SK-N-SH treated with all-trans-retinoic acid at 6 μM for 48 hours (cell line): Measurements from ENCODE around the gene CFAP20DC.

ENCODE experiments used
- ATAC-seq: fragments of 200-7000 bp; cut with Tn5 transposase; 3 replicates; pipeline ENCODE4 v1.9.1; 2020; ENCODE audit warnings: mild to moderate bottlenecking, moderate library complexity
- ARNTL ChIP-seq: fragments of 450-650 bp; formaldehyde crosslinking; IDR thresholded peaks from 2 replicates; pipeline ENCODE4 v1.5.0; 2020; ENCODE audit warnings: low read depth, mild to moderate bottlenecking, moderate library complexity, borderline replicate concordance
- BACH2 ChIP-seq: fragments of 250-450 bp; sonication (Bioruptor Pico); IDR thresholded peaks from 2 replicates; pipeline ENCODE4 v1.9.0; 2021; ENCODE audit warnings: mild to moderate bottlenecking, borderline replicate concordance
- CSDC2 ChIP-seq: fragments of 250-450 bp; sonication (Bioruptor Pico); IDR thresholded peaks from 2 replicates; pipeline ENCODE4 v1.5.0; 2020; ENCODE audit warnings: mild to moderate bottlenecking, moderate library complexity
- ESRRG ChIP-seq: fragments of 250-450 bp; sonication (Bioruptor Pico); IDR thresholded peaks from 2 replicates; pipeline ENCODE4 v1.6.1; 2021; ENCODE audit warnings: mild to moderate bottlenecking
- GLIS3 ChIP-seq: fragments of 250-450 bp; sonication (Bioruptor Pico); IDR thresholded peaks from 2 replicates; pipeline ENCODE4 v1.5.0; 2020; ENCODE audit warnings: mild to moderate bottlenecking, moderate library complexity
- ISL1 ChIP-seq: fragments of 250-450 bp; sonication (Bioruptor Pico); IDR thresholded peaks from 2 replicates; pipeline ENCODE4 v2.1.2; 2022; ENCODE audit warnings: mild to moderate bottlenecking, moderate library complexity
- OSR1 ChIP-seq: fragments of 250-450 bp; sonication (Bioruptor Pico); IDR thresholded peaks from 2 replicates; pipeline ENCODE4 v1.8.0; 2022; ENCODE audit warnings: moderate library complexity, mild to moderate bottlenecking, inconsistent platforms
- PPARA ChIP-seq: fragments of 250-450 bp; sonication (Bioruptor Pico); IDR thresholded peaks from 2 replicates; pipeline ENCODE4 v1.5.0; 2020; ENCODE audit warnings: mild to moderate bottlenecking, borderline replicate concordance
- RARB ChIP-seq: fragments of 250-450 bp; sonication (Bioruptor Pico); IDR thresholded peaks from 2 replicates; pipeline ENCODE4 v1.8.0; 2021; ENCODE audit warnings: mild to moderate bottlenecking, moderate library complexity
- SNAI2 ChIP-seq: fragments of 250-450 bp; sonication (Bioruptor Pico); IDR thresholded peaks from 2 replicates; pipeline ENCODE4 v1.5.0; 2020; ENCODE audit warnings: mild to moderate bottlenecking, moderate library complexity
- TOX ChIP-seq: fragments of 250-450 bp; sonication (Bioruptor Pico); IDR thresholded peaks from 2 replicates; pipeline ENCODE4 v1.8.0; 2021; ENCODE audit warnings: mild to moderate bottlenecking, moderate library complexity, borderline replicate concordance
- ZC3H10 ChIP-seq: fragments of 250-450 bp; sonication (Bioruptor Pico); IDR thresholded peaks from 2 replicates; pipeline ENCODE4 v1.5.1; 2021; ENCODE audit warnings: mild to moderate bottlenecking, moderate library complexity
- ZFP3 ChIP-seq: fragments of 250-450 bp; sonication (Bioruptor Pico); IDR thresholded peaks from 2 replicates; pipeline ENCODE4 v1.5.0; 2020; ENCODE audit warnings: mild to moderate bottlenecking, moderate library complexity
- ZFP30 ChIP-seq: fragments of 450-650 bp; formaldehyde crosslinking; IDR thresholded peaks from 2 replicates; pipeline ENCODE4 v1.5.0; 2022; ENCODE audit warnings: mild to moderate bottlenecking, moderate library complexity
- ZNF565 ChIP-seq: fragments of 450-650 bp; formaldehyde crosslinking; conservative IDR thresholded peaks from 2 replicates; pipeline ENCODE4 v1.5.0; 2020; ENCODE audit warnings: low read depth, mild to moderate bottlenecking, moderate library complexity
- ZNF70 ChIP-seq: fragments of 450-650 bp; formaldehyde crosslinking; IDR thresholded peaks from 2 replicates; pipeline ENCODE4 v1.5.0; 2020; ENCODE audit warnings: mild to moderate bottlenecking, moderate library complexity
- ZNF8 ChIP-seq: fragments of 450-650 bp; formaldehyde crosslinking; IDR thresholded peaks from 2 replicates; pipeline ENCODE4 v1.5.0; 2020; ENCODE audit warnings: mild to moderate bottlenecking, moderate library complexity
- TF ChIP-seq, protein P1 (sequence below): fragments of 250-450 bp; sonication (Bioruptor Pico); IDR thresholded peaks from 2 replicates; pipeline ENCODE4 v1.5.1; 2020; ENCODE audit warnings: low read depth, mild to moderate bottlenecking, moderate library complexity
- TF ChIP-seq, protein P2 (sequence below): fragments of 250-450 bp; sonication (Bioruptor Pico); IDR thresholded peaks from 2 replicates; pipeline ENCODE4 v1.5.1; 2021; ENCODE audit warnings: mild to moderate bottlenecking, moderate library complexity
- TF ChIP-seq, protein P3 (sequence below): fragments of 250-450 bp; sonication (Bioruptor Pico); IDR thresholded peaks from 2 replicates; pipeline ENCODE4 v1.8.0; 2020; ENCODE audit warnings: mild to moderate bottlenecking, moderate library complexity, borderline replicate concordance
- TF ChIP-seq, protein P4 (sequence below): fragments of 250-450 bp; sonication (Bioruptor Pico); IDR thresholded peaks from 2 replicates; pipeline ENCODE4 v1.8.0; 2021; ENCODE audit warnings: low read depth, mild to moderate bottlenecking, moderate library complexity, borderline replicate concordance
- TF ChIP-seq, protein P5 (sequence below): fragments of 250-450 bp; sonication (Bioruptor Pico); IDR thresholded peaks from 2 replicates; pipeline ENCODE4 v1.5.0; 2020; ENCODE audit warnings: mild to moderate bottlenecking, moderate library complexity

CFAP20DC gene

DNA sequence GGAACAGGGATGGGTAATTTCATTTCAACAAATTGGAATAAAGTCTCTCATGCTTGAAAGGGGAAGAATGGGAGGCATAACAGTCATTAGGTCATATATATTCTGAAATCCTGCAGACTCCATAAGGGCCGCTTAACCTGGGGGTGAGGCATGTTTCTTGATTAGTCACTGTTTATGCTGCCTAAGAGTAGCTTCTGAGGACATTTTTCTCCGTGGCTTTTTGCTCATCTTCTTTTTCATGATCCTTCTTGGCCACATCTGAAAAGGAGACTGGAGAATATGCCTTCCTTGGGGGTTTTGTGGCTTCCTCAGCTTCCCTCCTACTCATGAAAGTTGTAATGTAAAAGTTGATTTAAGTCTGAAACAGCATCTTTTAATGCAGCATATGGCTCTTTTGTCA is 20.0 kb upstream of the CFAP20DC start:
- no peak for ATAC-seq
- TF ChIP-seq CSDC2 (CRISPR knock-in tag) (no peak), ZFP30 (CRISPR knock-in tag) (no peak), GLIS3 (CRISPR knock-in tag) (no peak), ESRRG (CRISPR knock-in tag) (no peak), ARNTL (CRISPR knock-in tag) (no peak), SNAI2 (CRISPR knock-in tag) (no peak), ISL1 (CRISPR knock-in tag) (no peak), ZNF70 (no peak), OSR1 (CRISPR knock-in tag) (no peak), ZC3H10 (CRISPR knock-in tag) (no peak), ZNF8 (CRISPR knock-in tag) (no peak), ZFP3 (CRISPR knock-in tag) (no peak), RARB (CRISPR knock-in tag) (no peak), BACH2 (no peak), PPARA (no peak)
- TF ChIP-seq, protein P1, sequence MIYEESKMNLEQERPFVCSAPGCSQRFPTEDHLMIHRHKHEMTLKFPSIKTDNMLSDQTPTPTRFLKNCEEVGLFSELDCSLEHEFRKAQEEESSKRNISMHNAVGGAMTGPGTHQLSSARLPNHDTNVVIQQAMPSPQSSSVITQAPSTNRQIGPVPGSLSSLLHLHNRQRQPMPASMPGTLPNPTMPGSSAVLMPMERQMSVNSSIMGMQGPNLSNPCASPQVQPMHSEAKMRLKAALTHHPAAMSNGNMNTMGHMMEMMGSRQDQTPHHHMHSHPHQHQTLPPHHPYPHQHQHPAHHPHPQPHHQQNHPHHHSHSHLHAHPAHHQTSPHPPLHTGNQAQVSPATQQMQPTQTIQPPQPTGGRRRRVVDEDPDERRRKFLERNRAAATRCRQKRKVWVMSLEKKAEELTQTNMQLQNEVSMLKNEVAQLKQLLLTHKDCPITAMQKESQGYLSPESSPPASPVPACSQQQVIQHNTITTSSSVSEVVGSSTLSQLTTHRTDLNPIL (CRISPR knock-in tag) = no peak
- TF ChIP-seq, protein P2, sequence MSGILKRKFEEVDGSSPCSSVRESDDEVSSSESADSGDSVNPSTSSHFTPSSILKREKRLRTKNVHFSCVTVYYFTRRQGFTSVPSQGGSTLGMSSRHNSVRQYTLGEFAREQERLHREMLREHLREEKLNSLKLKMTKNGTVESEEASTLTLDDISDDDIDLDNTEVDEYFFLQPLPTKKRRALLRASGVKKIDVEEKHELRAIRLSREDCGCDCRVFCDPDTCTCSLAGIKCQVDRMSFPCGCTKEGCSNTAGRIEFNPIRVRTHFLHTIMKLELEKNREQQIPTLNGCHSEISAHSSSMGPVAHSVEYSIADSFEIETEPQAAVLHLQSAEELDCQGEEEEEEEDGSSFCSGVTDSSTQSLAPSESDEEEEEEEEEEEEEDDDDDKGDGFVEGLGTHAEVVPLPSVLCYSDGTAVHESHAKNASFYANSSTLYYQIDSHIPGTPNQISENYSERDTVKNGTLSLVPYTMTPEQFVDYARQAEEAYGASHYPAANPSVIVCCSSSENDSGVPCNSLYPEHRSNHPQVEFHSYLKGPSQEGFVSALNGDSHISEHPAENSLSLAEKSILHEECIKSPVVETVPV = no peak
- TF ChIP-seq, protein P3, sequence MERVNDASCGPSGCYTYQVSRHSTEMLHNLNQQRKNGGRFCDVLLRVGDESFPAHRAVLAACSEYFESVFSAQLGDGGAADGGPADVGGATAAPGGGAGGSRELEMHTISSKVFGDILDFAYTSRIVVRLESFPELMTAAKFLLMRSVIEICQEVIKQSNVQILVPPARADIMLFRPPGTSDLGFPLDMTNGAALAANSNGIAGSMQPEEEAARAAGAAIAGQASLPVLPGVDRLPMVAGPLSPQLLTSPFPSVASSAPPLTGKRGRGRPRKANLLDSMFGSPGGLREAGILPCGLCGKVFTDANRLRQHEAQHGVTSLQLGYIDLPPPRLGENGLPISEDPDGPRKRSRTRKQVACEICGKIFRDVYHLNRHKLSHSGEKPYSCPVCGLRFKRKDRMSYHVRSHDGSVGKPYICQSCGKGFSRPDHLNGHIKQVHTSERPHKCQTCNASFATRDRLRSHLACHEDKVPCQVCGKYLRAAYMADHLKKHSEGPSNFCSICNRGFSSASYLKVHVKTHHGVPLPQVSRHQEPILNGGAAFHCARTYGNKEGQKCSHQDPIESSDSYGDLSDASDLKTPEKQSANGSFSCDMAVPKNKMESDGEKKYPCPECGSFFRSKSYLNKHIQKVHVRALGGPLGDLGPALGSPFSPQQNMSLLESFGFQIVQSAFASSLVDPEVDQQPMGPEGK (CRISPR knock-in tag) = no peak
- TF ChIP-seq, protein P4, sequence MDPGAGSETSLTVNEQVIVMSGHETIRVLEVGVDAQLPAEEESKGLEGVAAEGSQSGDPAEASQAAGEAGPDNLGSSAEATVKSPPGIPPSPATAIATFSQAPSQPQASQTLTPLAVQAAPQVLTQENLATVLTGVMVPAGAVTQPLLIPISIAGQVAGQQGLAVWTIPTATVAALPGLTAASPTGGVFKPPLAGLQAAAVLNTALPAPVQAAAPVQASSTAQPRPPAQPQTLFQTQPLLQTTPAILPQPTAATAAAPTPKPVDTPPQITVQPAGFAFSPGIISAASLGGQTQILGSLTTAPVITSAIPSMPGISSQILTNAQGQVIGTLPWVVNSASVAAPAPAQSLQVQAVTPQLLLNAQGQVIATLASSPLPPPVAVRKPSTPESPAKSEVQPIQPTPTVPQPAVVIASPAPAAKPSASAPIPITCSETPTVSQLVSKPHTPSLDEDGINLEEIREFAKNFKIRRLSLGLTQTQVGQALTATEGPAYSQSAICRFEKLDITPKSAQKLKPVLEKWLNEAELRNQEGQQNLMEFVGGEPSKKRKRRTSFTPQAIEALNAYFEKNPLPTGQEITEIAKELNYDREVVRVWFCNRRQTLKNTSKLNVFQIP (CRISPR knock-in tag) = no peak
- TF ChIP-seq, protein P5, sequence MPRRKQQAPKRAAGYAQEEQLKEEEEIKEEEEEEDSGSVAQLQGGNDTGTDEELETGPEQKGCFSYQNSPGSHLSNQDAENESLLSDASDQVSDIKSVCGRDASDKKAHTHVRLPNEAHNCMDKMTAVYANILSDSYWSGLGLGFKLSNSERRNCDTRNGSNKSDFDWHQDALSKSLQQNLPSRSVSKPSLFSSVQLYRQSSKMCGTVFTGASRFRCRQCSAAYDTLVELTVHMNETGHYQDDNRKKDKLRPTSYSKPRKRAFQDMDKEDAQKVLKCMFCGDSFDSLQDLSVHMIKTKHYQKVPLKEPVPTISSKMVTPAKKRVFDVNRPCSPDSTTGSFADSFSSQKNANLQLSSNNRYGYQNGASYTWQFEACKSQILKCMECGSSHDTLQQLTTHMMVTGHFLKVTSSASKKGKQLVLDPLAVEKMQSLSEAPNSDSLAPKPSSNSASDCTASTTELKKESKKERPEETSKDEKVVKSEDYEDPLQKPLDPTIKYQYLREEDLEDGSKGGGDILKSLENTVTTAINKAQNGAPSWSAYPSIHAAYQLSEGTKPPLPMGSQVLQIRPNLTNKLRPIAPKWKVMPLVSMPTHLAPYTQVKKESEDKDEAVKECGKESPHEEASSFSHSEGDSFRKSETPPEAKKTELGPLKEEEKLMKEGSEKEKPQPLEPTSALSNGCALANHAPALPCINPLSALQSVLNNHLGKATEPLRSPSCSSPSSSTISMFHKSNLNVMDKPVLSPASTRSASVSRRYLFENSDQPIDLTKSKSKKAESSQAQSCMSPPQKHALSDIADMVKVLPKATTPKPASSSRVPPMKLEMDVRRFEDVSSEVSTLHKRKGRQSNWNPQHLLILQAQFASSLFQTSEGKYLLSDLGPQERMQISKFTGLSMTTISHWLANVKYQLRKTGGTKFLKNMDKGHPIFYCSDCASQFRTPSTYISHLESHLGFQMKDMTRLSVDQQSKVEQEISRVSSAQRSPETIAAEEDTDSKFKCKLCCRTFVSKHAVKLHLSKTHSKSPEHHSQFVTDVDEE (CRISPR knock-in tag) = no peak

DNA sequence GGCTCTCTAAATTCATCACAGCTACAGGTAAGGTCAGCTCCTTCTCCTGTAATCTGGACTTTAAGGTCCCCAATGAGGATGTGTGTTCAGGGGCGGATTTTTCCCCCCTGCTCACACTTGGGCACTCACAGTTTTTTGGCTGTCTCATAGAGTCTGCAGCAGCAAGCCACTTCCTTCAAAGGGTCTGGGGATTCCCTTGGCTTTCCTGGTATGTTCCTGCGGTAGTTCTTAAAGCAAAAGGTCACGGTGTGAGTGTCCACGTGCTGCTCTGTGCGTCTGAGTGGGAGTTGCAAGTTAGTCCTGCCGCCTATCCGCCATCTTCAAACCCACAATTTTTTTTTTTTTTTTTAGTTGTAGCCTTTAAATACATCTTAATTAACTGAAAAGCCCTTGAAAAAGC is 15.4 kb upstream of the CFAP20DC start:
- ATAC-seq = no peak
- TF ChIP-seq ARNTL (CRISPR knock-in tag) = no peak
- no peak for TF ChIP-seq PPARA
- TF ChIP-seq ZNF70 = no peak
- TF ChIP-seq, protein P1 (CRISPR knock-in tag) = no peak
- TF ChIP-seq ZC3H10 (CRISPR knock-in tag) = no peak
- no peak for TF ChIP-seq GLIS3 (CRISPR knock-in tag)
- no peak for TF ChIP-seq ZNF8 (CRISPR knock-in tag)
- TF ChIP-seq ZNF565 (CRISPR knock-in tag) = no peak

DNA sequence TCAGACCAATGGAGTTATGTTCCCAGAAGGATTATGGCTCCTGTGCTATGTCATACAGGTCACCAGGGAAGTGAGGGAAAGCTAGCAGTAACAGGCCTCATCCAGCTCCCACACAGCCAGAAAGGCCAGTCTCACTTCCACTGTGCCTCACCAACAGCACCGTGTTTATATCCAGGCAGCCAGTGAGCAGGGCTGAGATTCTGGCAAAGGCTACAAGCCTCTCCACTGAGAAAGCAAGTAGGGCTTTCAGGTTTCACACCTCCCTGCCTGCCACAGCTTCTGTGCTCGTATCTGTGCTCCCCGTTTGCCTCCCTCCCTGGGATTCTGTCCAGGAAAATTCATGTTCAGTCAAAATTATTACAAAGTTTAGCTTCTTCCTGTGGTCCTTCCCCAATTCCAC is 14.9 kb upstream of the CFAP20DC start:
- ATAC-seq = no peak
- TF ChIP-seq ZFP30 (CRISPR knock-in tag) (no peak), GLIS3 (CRISPR knock-in tag) (no peak), ZC3H10 (CRISPR knock-in tag) (no peak), ZFP3 (CRISPR knock-in tag) (no peak), TOX (CRISPR knock-in tag) (no peak), ISL1 (CRISPR knock-in tag) (no peak), BACH2 (no peak), ZNF70 (no peak), RARB (CRISPR knock-in tag) (no peak)
- TF ChIP-seq, protein P5 (CRISPR knock-in tag) = no peak
- TF ChIP-seq, protein P3 (CRISPR knock-in tag) = no peak
